ENCODE results near the gene ACP4. TPM values are rescaled to one million over a fixed set of nuclear protein-coding genes. Genes with fewer than 3 reads are reported as not detected.

ACP4 gene
- total and polyA plus RNA-seq, 2 of the 13 experiments (the other 11 are each of a cell fraction or from before 2014, with no cell fraction given), result 0.08 TPM; not detected in 1

DNA sequence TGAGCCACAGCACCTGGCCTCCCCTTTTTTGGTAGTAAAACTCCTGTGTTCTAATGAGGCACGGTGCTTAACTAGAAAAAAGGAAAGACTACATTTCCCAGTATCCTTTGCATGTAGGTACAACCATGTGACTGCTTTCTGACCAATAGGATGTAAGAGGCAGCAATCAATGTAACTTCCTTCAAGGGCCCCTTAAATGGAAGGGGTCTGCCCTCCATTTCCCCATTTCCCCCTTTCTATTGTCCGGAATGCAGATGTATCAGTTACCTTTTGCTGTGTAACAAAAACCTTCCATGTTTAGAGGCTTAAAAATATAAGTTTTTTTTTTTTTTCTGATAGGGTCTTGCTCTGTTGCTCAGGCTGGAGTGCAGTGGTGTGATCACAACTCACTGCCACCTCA, 17.7 kb upstream of the ACP4 start:
- Histone ChIP-seq H3K36me3 (replicated peaks in 1 of 2; ENCODE audit: control insufficient read depth in 1 of 2, insufficient read depth in 2 of 2, low read length in 2 of 2) (no peaks in the 10 kb centered on the region), H3K9ac (ENCODE audit: insufficient read depth, low read depth, low read length) (no peak overlapping the region), H2AFZ (ENCODE audit: low read length) (no peak overlapping the region), H3K4me2 (ENCODE audit: low read depth, low read length) (no peak overlapping the region), H3K9me3 (ENCODE audit: low read length) (no peaks in the 10 kb centered on the region), H3K4me3 (replicated peaks in 1 of 3; ENCODE audit: insufficient read depth in 1 of 3, low read depth in 2 of 3, low read length in 3 of 3) (no peak overlapping the region), H3K79me2 (ENCODE audit: insufficient read depth, low read length) (no peaks in the 10 kb centered on the region), H4K20me1 (ENCODE audit: insufficient read depth, low read length) (no peaks in the 10 kb centered on the region), H3K27ac (ENCODE audit: extremely low read length, insufficient read depth, low read length) (no peak overlapping the region), H3K4me1 (ENCODE audit: insufficient read depth, low read length) (no peaks in the 10 kb centered on the region), H3K27me3 (ENCODE audit: control insufficient read depth in 1 of 2, insufficient read depth in 2 of 2, low read length in 2 of 2) (peaks cover 0 to 1% of the 10 kb centered on the region in 2 experiments; a peak in 2 of 5 replicates)
- ChIA-PET CTCF (ENCODE audit: low intra/inter-chr PET ratio, low total read pairs) (no interaction called here), POLR2A (no interaction called here)
- intact Hi-C loops (cut with micrococcal nuclease; ENCODE audit: unreplicated experiment), result no loop called here
- ATAC-seq (no peak), FAIRE-seq (no peak), DNase-seq (ENCODE audit: low spot score) (no peak)
- 0% methylated on average over 2 of the region's 2 CpGs for WGBS (ENCODE audit: low lambda C conversion rate)
- no TSS peak for BruUV-seq (replicated peaks)
- no peak for TF ChIP-seq ZNF777 (CRISPR knock-in tag; IDR thresholded peaks at IDR 0.05)
- no peak for TF ChIP-seq NFE2L1 (CRISPR knock-in tag; IDR thresholded peaks at IDR 0.05; ENCODE audit: borderline replicate concordance)
- TF ChIP-seq CCDC6 (CRISPR knock-in tag; IDR thresholded peaks at IDR 0.05), result no peak
- TF ChIP-seq, protein P1, sequence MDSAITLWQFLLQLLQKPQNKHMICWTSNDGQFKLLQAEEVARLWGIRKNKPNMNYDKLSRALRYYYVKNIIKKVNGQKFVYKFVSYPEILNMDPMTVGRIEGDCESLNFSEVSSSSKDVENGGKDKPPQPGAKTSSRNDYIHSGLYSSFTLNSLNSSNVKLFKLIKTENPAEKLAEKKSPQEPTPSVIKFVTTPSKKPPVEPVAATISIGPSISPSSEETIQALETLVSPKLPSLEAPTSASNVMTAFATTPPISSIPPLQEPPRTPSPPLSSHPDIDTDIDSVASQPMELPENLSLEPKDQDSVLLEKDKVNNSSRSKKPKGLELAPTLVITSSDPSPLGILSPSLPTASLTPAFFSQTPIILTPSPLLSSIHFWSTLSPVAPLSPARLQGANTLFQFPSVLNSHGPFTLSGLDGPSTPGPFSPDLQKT (CRISPR knock-in tag; IDR thresholded peaks at IDR 0.05; ENCODE audit: borderline replicate concordance), result no peak
- TF ChIP-seq SP140L (CRISPR knock-in tag; IDR thresholded peaks at IDR 0.05; ENCODE audit: borderline replicate concordance), result no peak
- TF ChIP-seq, protein P2, sequence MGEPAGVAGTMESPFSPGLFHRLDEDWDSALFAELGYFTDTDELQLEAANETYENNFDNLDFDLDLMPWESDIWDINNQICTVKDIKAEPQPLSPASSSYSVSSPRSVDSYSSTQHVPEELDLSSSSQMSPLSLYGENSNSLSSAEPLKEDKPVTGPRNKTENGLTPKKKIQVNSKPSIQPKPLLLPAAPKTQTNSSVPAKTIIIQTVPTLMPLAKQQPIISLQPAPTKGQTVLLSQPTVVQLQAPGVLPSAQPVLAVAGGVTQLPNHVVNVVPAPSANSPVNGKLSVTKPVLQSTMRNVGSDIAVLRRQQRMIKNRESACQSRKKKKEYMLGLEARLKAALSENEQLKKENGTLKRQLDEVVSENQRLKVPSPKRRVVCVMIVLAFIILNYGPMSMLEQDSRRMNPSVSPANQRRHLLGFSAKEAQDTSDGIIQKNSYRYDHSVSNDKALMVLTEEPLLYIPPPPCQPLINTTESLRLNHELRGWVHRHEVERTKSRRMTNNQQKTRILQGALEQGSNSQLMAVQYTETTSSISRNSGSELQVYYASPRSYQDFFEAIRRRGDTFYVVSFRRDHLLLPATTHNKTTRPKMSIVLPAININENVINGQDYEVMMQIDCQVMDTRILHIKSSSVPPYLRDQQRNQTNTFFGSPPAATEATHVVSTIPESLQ (CRISPR knock-in tag; conservative IDR thresholded peaks at IDR 0.05), result no peak
- TF ChIP-seq NFYB (CRISPR knock-in tag; IDR thresholded peaks at IDR 0.05), result peak; percentile 84
- TF ChIP-seq NFYC (CRISPR knock-in tag; IDR thresholded peaks at IDR 0.05), result peak; percentile 78
- TF ChIP-seq, protein P3, sequence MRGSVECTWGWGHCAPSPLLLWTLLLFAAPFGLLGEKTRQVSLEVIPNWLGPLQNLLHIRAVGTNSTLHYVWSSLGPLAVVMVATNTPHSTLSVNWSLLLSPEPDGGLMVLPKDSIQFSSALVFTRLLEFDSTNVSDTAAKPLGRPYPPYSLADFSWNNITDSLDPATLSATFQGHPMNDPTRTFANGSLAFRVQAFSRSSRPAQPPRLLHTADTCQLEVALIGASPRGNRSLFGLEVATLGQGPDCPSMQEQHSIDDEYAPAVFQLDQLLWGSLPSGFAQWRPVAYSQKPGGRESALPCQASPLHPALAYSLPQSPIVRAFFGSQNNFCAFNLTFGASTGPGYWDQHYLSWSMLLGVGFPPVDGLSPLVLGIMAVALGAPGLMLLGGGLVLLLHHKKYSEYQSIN (CRISPR knock-in tag; IDR thresholded peaks at IDR 0.05; ENCODE audit: borderline replicate concordance), result no peak
- TF ChIP-seq, protein P4, sequence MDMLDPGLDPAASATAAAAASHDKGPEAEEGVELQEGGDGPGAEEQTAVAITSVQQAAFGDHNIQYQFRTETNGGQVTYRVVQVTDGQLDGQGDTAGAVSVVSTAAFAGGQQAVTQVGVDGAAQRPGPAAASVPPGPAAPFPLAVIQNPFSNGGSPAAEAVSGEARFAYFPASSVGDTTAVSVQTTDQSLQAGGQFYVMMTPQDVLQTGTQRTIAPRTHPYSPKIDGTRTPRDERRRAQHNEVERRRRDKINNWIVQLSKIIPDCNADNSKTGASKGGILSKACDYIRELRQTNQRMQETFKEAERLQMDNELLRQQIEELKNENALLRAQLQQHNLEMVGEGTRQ (IDR thresholded peaks at IDR 0.05; ENCODE audit: low read depth, low read length), result no peak
- TF ChIP-seq, protein P4 (CRISPR knock-in tag; IDR thresholded peaks at IDR 0.05; ENCODE audit: borderline replicate concordance), result peak; percentile 59; the same call in 1 of the 2 replicates
- TF ChIP-seq ZFP90 (CRISPR knock-in tag; IDR thresholded peaks at IDR 0.05; ENCODE audit: borderline replicate concordance), result no peak
- peak; percentile 59; the same call in 1 of the 2 replicates for TF ChIP-seq RBAK (CRISPR knock-in tag; IDR thresholded peaks at IDR 0.05)
- TF ChIP-seq ZNF383 (CRISPR knock-in tag; IDR thresholded peaks at IDR 0.05; ENCODE audit: borderline replicate concordance), result no peak
- 0 out of 2 replicates have a peak, but pooled peaks have one; percentile 16 for TF ChIP-seq HCFC1 (IDR thresholded peaks at IDR 0.05; ENCODE audit: low read depth, low read length)
- peak; percentile 83 for TF ChIP-seq ZNF143 (CRISPR knock-in tag; IDR thresholded peaks at IDR 0.05)
- TF ChIP-seq THAP11 (CRISPR knock-in tag; IDR thresholded peaks at IDR 0.05), result peak; percentile 95
- in situ Hi-C loops (cut with HindIII; ENCODE audit: extremely low pct_ligation_motif_present, low pct_unique_long_range_greater_than_20kb), result no loop called here

Data from HepG2 (cell line).